ENCODE measurements around the gene BCKDHB. TPM values are rescaled to one million over a fixed set of nuclear protein-coding genes. Genes with fewer than 3 reads are reported as not detected.

BCKDHB gene
- total RNA-seq, 6 donors from 2014 or later, result 12.8 to 26.2 (median 14.5) TPM

GRCh38 chr6:80158478-80158989 lies 52.1 kb downstream of the BCKDHB start:
- 88 to 89% methylated on average over 2 of the region's 2 CpGs for WGBS, 2 donors

DNA sequence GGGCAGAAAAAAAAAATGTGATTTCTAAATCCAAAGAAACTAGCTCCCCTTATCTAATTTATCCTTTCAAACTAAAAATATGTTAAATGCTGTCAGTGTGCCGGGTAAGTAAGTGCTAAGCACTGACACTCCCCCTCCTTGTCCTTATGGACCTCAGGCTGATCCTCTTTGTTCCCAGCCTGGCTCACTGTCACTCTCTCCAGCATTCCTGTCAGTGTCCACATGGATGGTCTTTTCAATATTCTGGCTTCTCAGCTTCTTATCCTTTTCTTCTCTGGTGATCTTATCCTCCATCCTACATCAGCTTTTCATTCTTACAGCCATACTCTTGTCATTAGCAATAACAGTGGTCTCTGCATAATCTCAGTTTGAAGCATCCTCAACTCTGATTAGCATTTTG lies 55.0 kb downstream of the BCKDHB start:
- TF ChIP-seq CTCF (IDR thresholded peaks at IDR 0.05) (no peak), POLR2AphosphoS5 (IDR thresholded peaks at IDR 0.05) (no peak)
- Histone ChIP-seq H3K36me3 (no peaks in the 10 kb centered on the region), H3K4me3 (no peak overlapping the region), H3K27ac (no peak overlapping the region), H3K9me3 (no peaks in the 10 kb centered on the region), H3K27me3 (no peaks in the 10 kb centered on the region), H3K4me1 (no peaks in the 10 kb centered on the region)
- 90 to 100% methylated on average over 1 of the region's 1 CpG for WGBS, 2 donors
- ATAC-seq (ENCODE audit: low FRiP score in 2 of 2), result no peak
- no peak for DNase-seq

More at GRCh38 chr6:80158478-80158989, 52.1 kb downstream of the BCKDHB start:
- H3K4me3 ChIP-seq, result no peak overlapping the region
- ATAC-seq (ENCODE audit: low FRiP score in 2 of 2), result no peak
- no peaks in the 10 kb centered on the region for H3K27me3 ChIP-seq
- H3K9me3 ChIP-seq, result no peaks in the 10 kb centered on the region
- no peaks in the 10 kb centered on the region for H3K4me1 ChIP-seq
- H3K27ac ChIP-seq, result no peak overlapping the region
- TF ChIP-seq POLR2AphosphoS5 (IDR thresholded peaks at IDR 0.05) (no peak), EP300 (IDR thresholded peaks at IDR 0.05) (no peak), POLR2A (IDR thresholded peaks at IDR 0.05) (no peak), CTCF (IDR thresholded peaks at IDR 0.05) (no peak)
- DNase-seq, result no peak
- H3K36me3 ChIP-seq, result no peaks in the 10 kb centered on the region

GRCh38 chr6:80163754-80164187 lies 57.3 kb downstream of the BCKDHB start:
- no peaks in the 10 kb centered on the region for H3K9me3 ChIP-seq
- no peaks in the 10 kb centered on the region for H3K36me3 ChIP-seq
- no peak overlapping the region for H3K27ac ChIP-seq
- no peak for ATAC-seq (ENCODE audit: low FRiP score in 2 of 2)
- WGBS, 2 donors, result 53 to 62% methylated on average over 3 of the region's 3 CpGs
- DNase-seq, result no peak
- H3K4me1 ChIP-seq, result no peaks in the 10 kb centered on the region
- TF ChIP-seq EP300 (IDR thresholded peaks at IDR 0.05), result no peak
- TF ChIP-seq POLR2AphosphoS5 (IDR thresholded peaks at IDR 0.05), result no peak
- TF ChIP-seq CTCF (IDR thresholded peaks at IDR 0.05), result no peak
- TF ChIP-seq POLR2A (IDR thresholded peaks at IDR 0.05), result no peak
- no peaks in the 10 kb centered on the region for H3K27me3 ChIP-seq
- no peak overlapping the region for H3K4me3 ChIP-seq

DNA sequence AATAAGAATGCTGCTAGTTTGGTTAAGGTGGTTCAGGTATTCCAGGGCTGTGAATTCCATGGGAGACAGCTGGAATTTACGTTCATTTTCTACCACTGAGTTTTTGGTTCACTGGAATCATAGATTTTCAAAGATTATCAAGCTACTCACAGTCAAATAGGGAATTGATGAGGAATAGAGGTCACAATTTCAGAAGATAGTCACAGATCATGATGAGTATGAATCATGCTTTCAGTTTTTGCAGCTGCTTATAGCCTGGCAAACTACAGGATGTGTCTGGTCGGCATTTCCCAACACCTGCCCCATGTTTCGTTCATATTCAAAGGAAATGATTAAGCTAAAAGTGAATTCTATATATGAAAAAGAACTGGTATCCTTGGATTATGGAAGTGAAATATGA lies 58.7 kb downstream of the BCKDHB start:
- H3K4me1 ChIP-seq, result no peaks in the 10 kb centered on the region
- H3K9me3 ChIP-seq, result no peaks in the 10 kb centered on the region
- 55 to 74% methylated on average over 3 of the region's 3 CpGs for WGBS, 2 donors
- no peak for ATAC-seq (ENCODE audit: low FRiP score in 2 of 2)
- H3K27me3 ChIP-seq, result no peaks in the 10 kb centered on the region
- no peak for DNase-seq
- no peaks in the 10 kb centered on the region for H3K36me3 ChIP-seq
- no peak overlapping the region for H3K4me3 ChIP-seq
- H3K27ac ChIP-seq, result no peak overlapping the region
- TF ChIP-seq POLR2A (IDR thresholded peaks at IDR 0.05) (no peak), POLR2AphosphoS5 (IDR thresholded peaks at IDR 0.05) (no peak), CTCF (IDR thresholded peaks at IDR 0.05) (no peak), EP300 (IDR thresholded peaks at IDR 0.05) (no peak)

- no peaks in the 10 kb centered on the region for H3K9me3 ChIP-seq
- no peaks in the 10 kb centered on the region for H3K27me3 ChIP-seq
- ATAC-seq (ENCODE audit: low FRiP score in 2 of 2), result no peak
- no peak for DNase-seq
- H3K36me3 ChIP-seq, result no peaks in the 10 kb centered on the region
- no peak for TF ChIP-seq POLR2AphosphoS5 (IDR thresholded peaks at IDR 0.05)
- no peak for TF ChIP-seq EP300 (IDR thresholded peaks at IDR 0.05)
- no peak for TF ChIP-seq CTCF (IDR thresholded peaks at IDR 0.05)
- TF ChIP-seq POLR2A (IDR thresholded peaks at IDR 0.05), result no peak
- no peak overlapping the region for H3K4me3 ChIP-seq
- WGBS, 2 donors, result 77 to 96% methylated on average over 1 of the region's 1 CpG
- no peak overlapping the region for H3K27ac ChIP-seq
- no peaks in the 10 kb centered on the region for H3K4me1 ChIP-seq
These were observed 59.3 kb downstream of the BCKDHB start for GRCh38 chr6:80165819-80166218.

Measured in upper lobe of left lung (tissue), 6 donors.